ENCODE data around the gene FLNA. TPM values are rescaled to one million over a fixed set of nuclear protein-coding genes. Genes with fewer than 3 reads are reported as not detected.

FLNA gene
- total and polyA plus RNA-seq, 2 donors (not counting 3 experiments of a cell fraction or from before 2014, with no cell fraction given): 658 to 1,474 TPM

GRCh38 chrX:154352012-154352401, 22.4 kb downstream of the FLNA start:
- Histone ChIP-seq H3K4me3 (replicated peaks in 1 of 3; ENCODE audit: insufficient read depth in 1 of 3, low read depth in 1 of 3, low read length in 3 of 3) (no peak overlapping the region), H3K4me2 (ENCODE audit: insufficient read depth, low read length) (no peak overlapping the region), H3K9ac (replicated peaks; ENCODE audit: extremely low read depth, insufficient read depth, low read length) (no peak overlapping the region), H3K27ac (ENCODE audit: insufficient read depth, low read depth, low read length) (no peak overlapping the region), H3K27me3 (ENCODE audit: control insufficient read depth in 2 of 2, insufficient read depth in 2 of 2, low read length in 2 of 2) (no peaks in the 10 kb centered on the region), H3K9me1 (replicated peaks; ENCODE audit: control insufficient read depth, extremely low read depth, insufficient read depth, low read length) (no peaks in the 10 kb centered on the region), H3K79me2 (ENCODE audit: control insufficient read depth, insufficient read depth, low read length) (peaks cover 4% of the 10 kb centered on the region), H2AFZ (ENCODE audit: low read depth, low read length) (no peak overlapping the region), H3K4me1 (ENCODE audit: control insufficient read depth, extremely low read depth, insufficient read depth, low read length) (no peaks in the 10 kb centered on the region), H3K36me3 (ENCODE audit: control insufficient read depth in 2 of 2, extremely low read depth in 1 of 2, insufficient read depth in 2 of 2, low read length in 2 of 2) (peaks cover 5 to 83% of the 10 kb centered on the region in 2 experiments), H4K20me1 (replicated peaks; ENCODE audit: control insufficient read depth, extremely low read depth, insufficient read depth, low read length) (no peaks in the 10 kb centered on the region), H3K9me3 (replicated peaks; ENCODE audit: control insufficient read depth, insufficient read depth, low read length) (no peaks in the 10 kb centered on the region)
- TF ChIP-seq POLR2AphosphoS5 (IDR thresholded peaks at IDR 0.05; ENCODE audit: insufficient read depth, low read depth, low read length) (no peak), FOS (IDR thresholded peaks at IDR 0.05; ENCODE audit: borderline replicate concordance, insufficient read depth, low read length) (no peak), CTCF (IDR thresholded peaks at IDR 0.05; ENCODE audit: extremely low read depth in 1 of 2, insufficient read depth in 1 of 2, low read depth in 1 of 2, low read length in 2 of 2) (no peak), JUN (IDR thresholded peaks at IDR 0.05; ENCODE audit: borderline replicate concordance, insufficient read depth, insufficient read length, low read depth) (no peak), MAX (IDR thresholded peaks at IDR 0.05; ENCODE audit: insufficient read depth, insufficient read length) (no peak), EZH2 (IDR thresholded peaks at IDR 0.05; ENCODE audit: borderline replicate concordance, low read depth, low read length, severe bottlenecking) (no peak)
- no peak for FAIRE-seq
- dilution Hi-C loops (cut with MboI; ENCODE audit: extremely low pct_ligation_motif_present, low sequenced_read_pairs): no loop called here
- no peak for DNase-seq (ENCODE audit: low read depth, low spot score)
- intact Hi-C loops (cut with micrococcal nuclease): no loop called here
- ChIA-PET POLR2A (no interaction called here), CTCF (no interaction called here)
- BruUV-seq (replicated peaks): no TSS peak
